ENCODE results near the gene TMEM134. TPM values are rescaled to one million over a fixed set of nuclear protein-coding genes. Genes with fewer than 3 reads are reported as not detected.

Gene TMEM134
- total RNA-seq, 1 donor = 18.6 TPM

GRCh38 chr11:67453816-67454732 lies 15.0 kb downstream of the TMEM134 start:
- H3K4me3 ChIP-seq (ENCODE audit: low read depth, low read length) = no peak overlapping the region
- TF ChIP-seq CTCF (IDR thresholded peaks at IDR 0.05; ENCODE audit: insufficient read depth, low read depth, low read length) = no peak
- DNase-seq (ENCODE audit: low read depth) = no peak

GRCh38 chr11:67452141-67452952 lies 16.7 kb downstream of the TMEM134 start, which contains the start of gene GPR152:
TSS of gene GPR152 (minus strand) at chr11:67452729. CDS start at chr11:67452724, 5 bp downstream.
- DNase-seq (ENCODE audit: low read depth) = no peak
- H3K4me3 ChIP-seq (ENCODE audit: low read depth, low read length) = no peak within 1 kb of the TSS
- TF ChIP-seq CTCF (IDR thresholded peaks at IDR 0.05; ENCODE audit: insufficient read depth, low read depth, low read length) = no peak

- no peak overlapping the region for H3K4me3 ChIP-seq (ENCODE audit: low read depth, low read length)
- DNase-seq (ENCODE audit: low read depth) = no peak
- no peak for TF ChIP-seq CTCF (IDR thresholded peaks at IDR 0.05; ENCODE audit: insufficient read depth, low read depth, low read length)
Observed at GRCh38 chr11:67451658-67451976, 17.4 kb downstream of the TMEM134 start.

GRCh38 chr11:67450796-67451657 lies 18.0 kb downstream of the TMEM134 start:
- no peak for TF ChIP-seq CTCF (IDR thresholded peaks at IDR 0.05; ENCODE audit: insufficient read depth, low read depth, low read length)
- no peak for DNase-seq (ENCODE audit: low read depth)
- no peak overlapping the region for H3K4me3 ChIP-seq (ENCODE audit: low read depth, low read length)

- H3K4me3 ChIP-seq (ENCODE audit: low read depth, low read length) = no peak overlapping the region
- TF ChIP-seq CTCF (IDR thresholded peaks at IDR 0.05; ENCODE audit: insufficient read depth, low read depth, low read length) = no peak
- DNase-seq (ENCODE audit: low read depth) = no peak
Observed at GRCh38 chr11:67449116-67449844, 19.8 kb downstream of the TMEM134 start.

- TF ChIP-seq CTCF (IDR thresholded peaks at IDR 0.05; ENCODE audit: insufficient read depth, low read depth, low read length) = no peak
- H3K4me3 ChIP-seq (ENCODE audit: low read depth, low read length) = no peak overlapping the region
- no peak for DNase-seq (ENCODE audit: low read depth)
Observed at GRCh38 chr11:67448220-67448609, 20.8 kb downstream of the TMEM134 start.

Data from fibroblast of villous mesenchyme (primary cell).